ENCODE data around the gene TRNAU1AP. TPM values are rescaled to one million over a fixed set of nuclear protein-coding genes. Genes with fewer than 3 reads are reported as not detected.

Gene TRNAU1AP
- total and polyA plus RNA-seq, 11 donors, result 7.9 to 26.6 (median 15.5) TPM

GRCh38 chr1:28578696-28579218 is 25.9 kb downstream of the TRNAU1AP start:
- peaks cover 0 to 70% (median 54%) of the 10 kb centered on the region in 9 donors for H3K36me3 ChIP-seq
- peak overlapping the region in 1 of 12 donors; percentile 46 for H3K27ac ChIP-seq
- peaks cover 0 to 52% (median 21%) of the 10 kb centered on the region in 12 donors for H3K4me1 ChIP-seq
- DNase-seq, result no peak
- WGBS, 4 donors, result 80 to 89% (median 85%) methylated on average over 5 to 6 of the region's 6 CpGs
- H3K9me3 ChIP-seq, result no peaks in the 10 kb centered on the region
- H3K27me3 ChIP-seq, result no peaks in the 10 kb centered on the region
- TF ChIP-seq POLR2A (IDR thresholded peaks at IDR 0.05), result no peak
- no peak for TF ChIP-seq CTCF (IDR thresholded peaks at IDR 0.05)
- no peak for ATAC-seq
- intact Hi-C loops (cut with DNase I), result no loop called here
- no peak overlapping the region for H3K4me3 ChIP-seq

- no peak for ATAC-seq
These were observed 26.5 kb downstream of the TRNAU1AP start for GRCh38 chr1:28579401-28579800.

GRCh38 chr1:28580722-28581530 is 28.0 kb downstream of the TRNAU1AP start:
- 2 to 4% (median 3%) methylated on average over 15 to 26 of the region's 26 CpGs for WGBS, 4 donors

More at GRCh38 chr1:28579401-28579800, 26.5 kb downstream of the TRNAU1AP start:
- Histone ChIP-seq H3K36me3 (peaks cover 0 to 63% (median 49%) of the 10 kb centered on the region in 9 donors), H3K4me3 (peak overlapping the region in 3 of 12 donors; percentile 77 to 90 (median 83)), H3K27me3 (no peaks in the 10 kb centered on the region), H3K27ac (peak overlapping the region in 1 of 12 donors; percentile 94), H3K4me1 (peaks cover 0 to 52% (median 21%) of the 10 kb centered on the region in 12 donors), H3K9me3 (no peaks in the 10 kb centered on the region)
- no peak for DNase-seq
- TF ChIP-seq POLR2A (IDR thresholded peaks at IDR 0.05), result no peak
- TF ChIP-seq CTCF (IDR thresholded peaks at IDR 0.05), result no peak
- intact Hi-C loops (cut with DNase I), result no loop called here
- WGBS, 4 donors, result 89 to 100% (median 95%) methylated on average over 1 of the region's 1 CpG

More at GRCh38 chr1:28580722-28581530, 28.0 kb downstream of the TRNAU1AP start:
- TF ChIP-seq CTCF (IDR thresholded peaks at IDR 0.05) (peak in 2 of 12 donors; percentile 8 to 25), POLR2A (IDR thresholded peaks at IDR 0.05) (no peak)
- DNase-seq (peak in 1 of 5 donors; percentile 21), ATAC-seq (peak; percentile 5 to 41 (median 18))
- H3K4me1 ChIP-seq, result peaks cover 0 to 52% (median 21%) of the 10 kb centered on the region in 12 donors
- H3K27ac ChIP-seq, result peak overlapping the region; percentile 59 to 94 (median 86)
- H3K4me3 ChIP-seq, result peak overlapping the region; percentile 67 to 99 (median 88)
- H3K27me3 ChIP-seq, result no peaks in the 10 kb centered on the region
- H3K36me3 ChIP-seq, result peaks cover 0 to 48% (median 41%) of the 10 kb centered on the region in 9 donors
- intact Hi-C loops (cut with DNase I), result loop anchor here in 4 of 10 donors (1.0 to 10.0 kb wide), 4 partner anchors 28 to 64 kb away; partner anchors contain the start of genes TRNAU1AP (in 2 of the 4), RNU11 (in 1 of the 4) and TAF12 (in 1 of the 4)
- H3K9me3 ChIP-seq, result no peaks in the 10 kb centered on the region
